TTC549 (cell line): ENCODE measurements around the gene KIAA1671.

Experiments
- FAIRE-seq: peaks from 2 replicates; lab custom pipeline; 2012; peaks lifted over from hg19 to GRCh38; lab: Jason Lieb, UNC

KIAA1671 gene

GRCh38 chr22:24981656-24982055 is 29.1 kb downstream of the KIAA1671 start:
- FAIRE-seq: no peak

GRCh38 chr22:24982301-24983056 is 30.0 kb downstream of the KIAA1671 start:
- FAIRE-seq: no peak

GRCh38 chr22:24983151-24983550 is 30.6 kb downstream of the KIAA1671 start:
- no peak for FAIRE-seq

GRCh38 chr22:24984122-24984521 is 31.6 kb downstream of the KIAA1671 start:
- FAIRE-seq: no peak

- no peak for FAIRE-seq
These were observed 33.3 kb downstream of the KIAA1671 start for GRCh38 chr22:24985826-24986214.

- no peak for FAIRE-seq
These were observed 34.3 kb downstream of the KIAA1671 start for GRCh38 chr22:24986816-24987215.

GRCh38 chr22:24989135-24989534 is 36.6 kb downstream of the KIAA1671 start:
- no peak for FAIRE-seq

GRCh38 chr22:24989541-24989951 is 37.0 kb downstream of the KIAA1671 start:
- FAIRE-seq: no peak

- no peak for FAIRE-seq
These were observed 37.9 kb downstream of the KIAA1671 start for GRCh38 chr22:24990344-24990905.

- no peak for FAIRE-seq
These were observed 40.4 kb downstream of the KIAA1671 start for GRCh38 chr22:24992946-24993345.

- FAIRE-seq: no peak
These were observed 41.7 kb downstream of the KIAA1671 start for GRCh38 chr22:24994070-24994763.

GRCh38 chr22:24995649-24996180 is 43.2 kb downstream of the KIAA1671 start:
- no peak for FAIRE-seq

- FAIRE-seq: no peak
These were observed 44.0 kb downstream of the KIAA1671 start for GRCh38 chr22:24996420-24996952.

GRCh38 chr22:24997023-24997422 is 44.5 kb downstream of the KIAA1671 start:
- FAIRE-seq: no peak

GRCh38 chr22:25000686-25001085 is 48.2 kb downstream of the KIAA1671 start:
- no peak for FAIRE-seq

GRCh38 chr22:25002241-25002985 is 49.9 kb downstream of the KIAA1671 start:
- FAIRE-seq: no peak

- FAIRE-seq: no peak
These were observed 53.8 kb downstream of the KIAA1671 start for GRCh38 chr22:25006354-25006753.

- FAIRE-seq: no peak
These were observed 55.1 kb downstream of the KIAA1671 start for GRCh38 chr22:25007444-25008106.

- FAIRE-seq: no peak
These were observed 56.1 kb downstream of the KIAA1671 start for GRCh38 chr22:25008666-25009065.

GRCh38 chr22:25012741-25013143 is 60.2 kb downstream of the KIAA1671 start:
- no peak for FAIRE-seq

- no peak for FAIRE-seq
These were observed 61.1 kb downstream of the KIAA1671 start for GRCh38 chr22:25013607-25014006.
